ENCODE results near the gene MPDZ. TPM values are rescaled to one million over a fixed set of nuclear protein-coding genes. Genes with fewer than 3 reads are reported as not detected.

MPDZ gene
- total RNA-seq, 1 donor: 62.6 TPM

GRCh38 chr9:13076616-13077015 lies 202.9 kb downstream of the MPDZ start:
- DNase-seq (ENCODE audit: low read depth): no peak
- TF ChIP-seq CTCF (IDR thresholded peaks at IDR 0.05; ENCODE audit: insufficient read depth, low read depth, low read length): no peak

DNA sequence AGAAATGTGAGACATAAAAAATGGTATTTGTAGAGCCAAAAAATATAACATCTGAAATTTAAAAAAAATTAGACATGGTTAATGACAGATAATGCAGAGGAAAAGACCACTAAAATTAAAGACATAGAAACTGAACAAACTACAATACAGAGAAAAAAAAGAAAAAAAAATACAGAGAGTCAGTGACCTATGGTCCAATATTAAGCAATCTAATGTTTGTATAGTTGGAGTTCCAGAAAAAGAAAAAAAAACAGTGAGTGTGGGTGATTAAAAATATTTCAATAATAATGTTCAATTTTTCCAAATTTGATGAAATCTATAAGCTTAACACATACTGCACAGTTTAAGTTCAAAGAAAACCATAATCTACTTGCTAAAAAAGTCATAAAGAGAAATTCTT lies 207.6 kb downstream of the MPDZ start:
- no peak for TF ChIP-seq CTCF (IDR thresholded peaks at IDR 0.05; ENCODE audit: insufficient read depth, low read depth, low read length)
- H3K4me3 ChIP-seq (ENCODE audit: low read depth, low read length): no peak overlapping the region
- DNase-seq (ENCODE audit: low read depth): no peak

More at GRCh38 chr9:13076616-13077015, 202.9 kb downstream of the MPDZ start:
- H3K4me3 ChIP-seq (ENCODE audit: low read depth, low read length): no peak overlapping the region

- no peak for DNase-seq (ENCODE audit: low read depth)
- no peak overlapping the region for H3K4me3 ChIP-seq (ENCODE audit: low read depth, low read length)
- TF ChIP-seq CTCF (IDR thresholded peaks at IDR 0.05; ENCODE audit: insufficient read depth, low read depth, low read length): no peak
These were observed 208.6 kb downstream of the MPDZ start for GRCh38 chr9:13070612-13071595.

DNA sequence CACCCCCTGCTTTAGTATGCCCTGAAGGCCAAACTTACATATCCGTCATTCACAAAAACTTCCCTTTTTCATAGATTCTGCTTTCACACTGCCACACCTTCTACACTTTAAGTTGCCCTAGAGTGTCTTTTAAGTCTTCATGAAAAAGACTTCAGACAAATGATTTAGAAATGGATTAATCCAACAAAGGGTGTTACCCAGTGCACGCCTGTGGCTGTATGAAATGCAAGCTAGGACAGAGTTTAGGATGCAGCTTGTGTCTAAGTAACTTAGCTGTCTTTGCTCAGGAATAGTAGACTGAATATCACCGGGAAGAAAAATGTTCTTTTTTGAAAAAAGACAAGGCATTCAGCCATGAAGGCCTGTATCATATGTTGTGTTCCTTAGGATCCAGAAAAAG lies 210.0 kb downstream of the MPDZ start:
- DNase-seq (ENCODE audit: low read depth): no peak
- TF ChIP-seq CTCF (IDR thresholded peaks at IDR 0.05; ENCODE audit: insufficient read depth, low read depth, low read length): no peak
- H3K4me3 ChIP-seq (ENCODE audit: low read depth, low read length): no peak overlapping the region

DNA sequence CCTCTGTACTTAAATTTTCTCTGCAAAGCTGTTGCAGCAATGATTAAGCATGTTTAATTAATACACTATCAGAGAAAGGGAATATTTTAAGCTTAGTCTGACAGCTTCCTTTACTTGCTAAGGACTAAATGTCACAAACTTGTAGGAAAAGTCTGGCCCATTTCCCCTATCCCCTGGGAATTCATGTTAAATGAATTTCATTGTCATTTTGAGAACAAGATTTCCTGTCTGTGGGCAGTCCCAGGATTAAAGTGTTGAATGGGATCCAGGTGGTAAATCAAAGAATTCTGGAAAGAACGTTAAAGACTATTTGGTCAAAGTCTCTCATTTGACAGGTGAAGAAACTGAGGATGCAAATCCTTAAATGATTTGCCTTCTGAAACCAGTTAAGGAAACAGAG lies 214.8 kb downstream of the MPDZ start:
- H3K4me3 ChIP-seq (ENCODE audit: low read depth, low read length): no peak overlapping the region
- no peak for TF ChIP-seq CTCF (IDR thresholded peaks at IDR 0.05; ENCODE audit: insufficient read depth, low read depth, low read length)
- DNase-seq (ENCODE audit: low read depth): no peak

- DNase-seq (ENCODE audit: low read depth): no peak
- TF ChIP-seq CTCF (IDR thresholded peaks at IDR 0.05; ENCODE audit: insufficient read depth, low read depth, low read length): no peak
- no peak overlapping the region for H3K4me3 ChIP-seq (ENCODE audit: low read depth, low read length)
These were observed 215.5 kb downstream of the MPDZ start for GRCh38 chr9:13063880-13064459.
